HG03354 (cell line): ENCODE results near the gene TCP11L2.

Experiments used
- ATAC-seq: cut with Tn5 transposase; IDR thresholded peaks from one replicate; pipeline ENCODE4 v1.9.1; 2021; ENCODE audit warnings: mild to moderate bottlenecking; ENCODE audit not compliant: unreplicated experiment, poor library complexity, severe bottlenecking

TCP11L2 gene

GRCh38 chr12:106302401-106303201, at the start of gene TCP11L2:
Gene TCP11L2 (plus strand): TSS chr12:106302733. CDS start chr12:106311076, 8,343 bp downstream.
- ATAC-seq: peak; percentile 78

GRCh38 chr12:106254724-106255123, 47.8 kb upstream of the TCP11L2 start:
- ATAC-seq: no peak

- no peak for ATAC-seq
These were observed 47.0 kb upstream of the TCP11L2 start for GRCh38 chr12:106255493-106255892.

GRCh38 chr12:106255952-106256351, 46.6 kb upstream of the TCP11L2 start:
- no peak for ATAC-seq

DNA sequence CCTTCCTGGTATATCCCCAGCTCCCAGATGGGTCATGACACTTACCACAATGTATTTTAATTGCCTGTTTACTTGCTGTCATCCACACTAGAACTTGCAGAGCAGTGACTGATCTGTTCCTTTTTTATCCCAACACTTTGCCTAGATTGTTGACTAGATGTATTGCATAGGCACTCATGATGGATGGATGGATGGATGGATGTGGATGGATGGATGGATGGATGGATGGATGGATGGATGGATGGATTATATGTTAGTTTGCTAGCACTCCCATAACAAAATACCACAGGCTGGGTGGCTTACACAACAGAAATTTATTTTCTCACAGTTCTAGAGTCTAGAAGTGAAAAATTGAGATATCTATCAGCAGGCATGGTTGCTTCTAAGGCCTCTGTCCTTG, 46.0 kb upstream of the TCP11L2 start:
- ATAC-seq: no peak

- ATAC-seq: no peak
These were observed 44.3 kb upstream of the TCP11L2 start for GRCh38 chr12:106258226-106258625.

DNA sequence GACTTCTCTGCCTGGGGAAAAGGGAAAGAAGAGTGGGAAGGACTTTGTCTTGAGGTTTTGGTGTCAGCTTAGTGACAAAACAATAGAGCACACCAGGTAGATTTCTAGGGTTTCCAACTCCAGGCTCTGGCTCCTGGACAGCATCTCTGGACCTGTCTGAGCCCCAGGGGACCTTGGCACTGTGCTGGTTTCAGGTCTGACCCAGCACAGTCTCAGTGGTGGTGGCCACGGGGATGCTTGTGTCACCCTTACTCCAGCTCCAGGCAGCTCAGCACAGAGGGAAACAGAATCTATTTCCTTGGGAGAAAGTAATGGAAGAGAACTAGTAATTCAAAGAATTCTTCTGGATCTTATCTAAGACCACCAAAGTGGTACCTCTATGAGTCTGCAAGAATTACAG, 43.6 kb upstream of the TCP11L2 start:
- no peak for ATAC-seq

GRCh38 chr12:106265116-106265515, 37.4 kb upstream of the TCP11L2 start:
- no peak for ATAC-seq

DNA sequence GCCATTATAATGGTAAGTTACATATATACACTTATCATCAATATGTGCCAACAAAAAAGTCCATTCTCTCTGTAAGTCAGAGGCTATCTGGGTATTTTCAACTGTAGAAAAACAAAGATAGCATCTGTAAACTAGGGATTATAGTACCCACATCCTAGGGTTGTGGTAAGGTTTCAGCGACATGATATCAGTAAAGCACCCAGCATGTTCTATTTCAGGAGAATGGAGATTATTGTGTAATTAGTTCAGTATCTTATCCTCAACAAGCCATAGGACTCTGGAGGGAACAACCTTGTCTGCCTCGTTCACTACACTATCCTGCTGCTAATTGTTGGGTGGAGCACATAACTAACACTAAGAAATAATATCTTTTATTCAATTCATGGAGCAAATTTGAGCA, 35.0 kb upstream of the TCP11L2 start:
- ATAC-seq: no peak

DNA sequence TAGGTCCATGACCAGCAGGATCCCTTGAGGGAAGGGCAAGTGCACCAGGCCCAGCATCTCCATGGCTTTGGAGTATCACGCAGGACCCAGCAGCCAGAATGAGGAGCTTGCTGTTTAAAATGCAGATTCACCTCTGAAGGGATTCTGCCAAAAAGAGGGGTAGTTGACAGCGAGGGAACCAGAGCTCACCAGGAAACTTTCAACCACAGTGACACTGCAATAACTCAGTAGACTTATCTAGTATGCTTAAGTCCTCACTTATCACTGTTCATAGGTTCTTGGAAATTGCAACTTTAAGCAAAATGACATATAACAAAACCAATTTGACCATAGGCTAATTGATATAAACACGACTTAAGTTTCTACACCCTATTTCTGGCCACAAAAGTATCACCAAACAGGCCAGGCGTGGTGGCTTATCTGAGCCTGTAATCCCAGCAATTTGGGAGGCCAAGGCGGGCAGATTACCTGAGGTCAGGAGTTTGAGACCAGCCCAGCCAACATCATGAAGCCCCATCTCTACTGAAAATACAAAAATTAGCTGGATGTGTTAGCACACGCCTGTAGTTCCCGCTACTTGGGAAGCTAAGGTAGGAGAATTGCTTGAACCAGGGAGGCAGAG, 33.3 kb upstream of the TCP11L2 start:
- no peak for ATAC-seq

GRCh38 chr12:106271575-106272505, 30.7 kb upstream of the TCP11L2 start:
- ATAC-seq: no peak

DNA sequence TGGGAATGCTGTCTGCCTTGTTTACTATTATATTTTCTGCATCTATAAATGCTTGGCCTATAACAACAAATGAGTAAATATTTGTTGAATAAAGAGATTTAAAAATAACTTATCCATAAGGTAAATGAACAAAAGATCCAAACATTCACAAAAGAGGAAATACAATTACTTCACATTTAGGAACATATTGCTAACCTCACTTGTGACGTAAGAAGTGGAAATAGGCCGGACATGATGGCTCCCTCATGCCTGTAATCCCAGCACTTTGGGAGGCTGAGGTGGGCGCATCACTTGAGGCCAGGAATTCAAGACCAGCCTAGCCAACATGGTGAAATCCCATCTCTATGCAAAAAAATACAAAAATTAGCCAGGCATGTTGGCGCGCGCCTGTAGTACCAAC, 29.0 kb upstream of the TCP11L2 start:
- ATAC-seq: no peak

DNA sequence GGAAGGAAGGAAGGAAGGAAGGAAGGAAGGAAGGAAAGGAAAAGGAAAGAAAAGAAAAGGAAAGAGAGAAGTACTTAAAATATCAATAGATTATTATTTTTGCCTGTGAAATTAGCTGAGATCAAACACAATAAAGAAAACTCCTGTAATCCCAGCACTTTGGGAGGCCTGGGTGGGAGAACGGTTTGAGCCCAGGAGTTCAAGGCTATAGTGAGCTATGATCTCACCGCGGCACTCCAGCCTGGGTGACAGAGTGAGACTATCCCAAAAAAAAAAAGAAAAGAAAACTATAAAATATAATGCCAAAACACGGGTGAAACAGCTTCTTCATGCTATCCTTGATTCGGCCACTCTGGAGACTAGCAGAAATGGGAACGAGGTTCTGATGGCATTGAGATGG, 28.5 kb upstream of the TCP11L2 start:
- ATAC-seq: no peak

- no peak for ATAC-seq
These were observed 27.9 kb upstream of the TCP11L2 start for GRCh38 chr12:106274575-106275121.

DNA sequence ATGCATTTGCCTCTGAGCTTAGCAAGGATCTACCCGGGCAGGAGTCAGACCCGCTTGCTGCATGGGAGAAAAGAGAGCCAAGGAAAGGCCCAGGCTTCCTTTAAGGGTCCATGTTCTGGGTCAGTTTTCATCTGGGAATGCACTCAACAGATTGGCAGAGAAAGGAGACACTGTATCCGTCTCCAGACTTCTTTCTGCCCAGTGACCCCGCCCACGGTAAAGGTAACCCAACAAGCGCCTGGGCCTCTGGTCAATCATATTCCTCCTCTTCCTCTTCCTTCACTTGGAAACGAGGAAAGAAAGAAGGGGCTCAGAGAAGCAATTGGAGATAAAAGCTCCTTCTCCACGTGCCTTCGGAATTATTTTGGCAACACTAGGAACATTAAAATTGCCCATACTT, 27.1 kb upstream of the TCP11L2 start:
- no peak for ATAC-seq

DNA sequence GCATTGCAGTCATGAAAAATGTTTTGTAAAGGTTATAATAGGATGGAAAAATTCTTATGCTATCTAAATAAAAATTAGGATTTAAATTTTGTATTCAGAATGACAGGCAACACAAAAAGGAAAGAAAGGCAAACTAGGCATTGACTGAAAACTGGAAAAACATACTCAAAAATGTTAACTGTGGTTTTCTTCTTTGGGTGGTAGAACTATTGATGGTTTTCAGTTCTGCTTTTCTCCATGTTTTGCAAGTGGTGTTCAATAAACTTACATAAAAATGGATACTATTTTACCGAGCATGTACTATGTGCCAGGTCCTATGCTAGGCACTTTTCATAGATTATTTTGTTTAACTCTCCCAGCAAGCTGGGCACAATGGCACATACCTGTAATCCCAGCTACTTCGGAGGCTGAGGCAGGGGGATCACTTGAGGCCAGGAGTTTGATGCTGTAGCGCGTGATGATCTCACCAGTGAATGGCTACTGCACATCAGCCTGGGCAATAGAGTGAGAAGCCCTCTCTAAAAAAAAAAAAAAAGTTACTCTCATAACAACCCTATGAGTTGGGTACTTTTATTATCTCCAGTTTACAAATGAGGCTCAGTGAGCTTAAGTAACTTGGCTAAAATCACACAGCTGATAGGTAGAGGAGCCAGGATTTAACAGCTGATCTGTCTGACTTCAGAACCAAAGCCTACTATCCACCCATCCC, 26.3 kb upstream of the TCP11L2 start:
- ATAC-seq: peak; percentile 84

GRCh38 chr12:106280106-106280505, 22.4 kb upstream of the TCP11L2 start:
- ATAC-seq: no peak

GRCh38 chr12:106281056-106281782, 21.3 kb upstream of the TCP11L2 start:
- no peak for ATAC-seq

GRCh38 chr12:106281804-106282203, 20.7 kb upstream of the TCP11L2 start:
- ATAC-seq: no peak
